ENCODE data around the gene TOR2A.
A peak's percentile ranks its signal among the peaks of the same experiment; 100 is the strongest.

Gene TOR2A

GRCh38 chr9:127706836-127707241, 28.3 kb downstream of the TOR2A start, which contains the start of gene CFAP157:
Gene CFAP157, plus strand, starts transcription at chr9:127706988. Its CDS starts 44 bp downstream, at chr9:127707032.
- peak within 1 kb of the TSS in 1 of 7 experiments; percentile 10 for H3K4me3 ChIP-seq (ENCODE audit: control insufficient read depth in 1 of 7, extremely low read depth in 1 of 7, insufficient read depth in 4 of 7, low read depth in 2 of 7, low read length in 6 of 7)
- H3K9me3 ChIP-seq (ENCODE audit: control extremely low read depth in 1 of 5, control insufficient read depth in 4 of 5, insufficient read depth in 2 of 5, low read depth in 1 of 5, low read length in 4 of 5), result peaks cover 0 to 5% (median 0%) of the 10 kb centered on the region in 5 experiments
- WGBS (ENCODE audit: insufficient coverage), result 89% methylated on average over 9 of the region's 11 CpGs
- peak in 2 of 3 donors; percentile 53 to 54 for DNase-seq
- peaks cover 0 to 2% (median 0%) of the 10 kb centered on the region in 5 experiments for H3K27me3 ChIP-seq (replicated peaks in 2 of 5; ENCODE audit: control insufficient read depth in 4 of 5, insufficient read depth in 5 of 5, low read length in 4 of 5)
- ChIA-PET POLR2A (interaction anchor here (0.5 kb wide), 1 partner anchor 123 kb away, joined by 3 read pairs; no protein-coding TSS in a partner anchor), CTCF (interaction anchor here (1.0 kb wide), 1 partner anchor 202 kb away, joined by 3 read pairs; no protein-coding TSS in a partner anchor)
- H3K36me3 ChIP-seq (ENCODE audit: control insufficient read depth in 4 of 4, insufficient read depth in 4 of 4, low read length in 3 of 4), result no peaks in the 10 kb centered on the region
- H3K27ac ChIP-seq (ENCODE audit: insufficient read depth in 1 of 2, low read depth in 1 of 2, low read length in 2 of 2, poor library complexity in 1 of 2, severe bottlenecking in 2 of 2), result no peak within 1 kb of the TSS
- H3K4me1 ChIP-seq (ENCODE audit: control extremely low read depth in 1 of 4, control insufficient read depth in 4 of 4, insufficient read depth in 4 of 4, low read length in 3 of 4), result peaks cover 0 to 21% (median 18%) of the 10 kb centered on the region in 4 experiments

GRCh38 chr9:127705577-127706379, 29.3 kb downstream of the TOR2A start:
- WGBS (ENCODE audit: insufficient coverage), result 99% methylated on average over 7 of the region's 12 CpGs
- no peak overlapping the region for H3K27ac ChIP-seq (ENCODE audit: insufficient read depth in 1 of 2, low read depth in 1 of 2, low read length in 2 of 2, poor library complexity in 1 of 2, severe bottlenecking in 2 of 2)
- peaks cover 0 to 5% (median 0%) of the 10 kb centered on the region in 5 experiments for H3K9me3 ChIP-seq (ENCODE audit: control extremely low read depth in 1 of 5, control insufficient read depth in 4 of 5, insufficient read depth in 2 of 5, low read depth in 1 of 5, low read length in 4 of 5)
- no peaks in the 10 kb centered on the region for H3K36me3 ChIP-seq (ENCODE audit: control insufficient read depth in 4 of 4, insufficient read depth in 4 of 4, low read length in 3 of 4)
- no peak overlapping the region for H3K4me3 ChIP-seq (ENCODE audit: control insufficient read depth in 1 of 7, extremely low read depth in 1 of 7, insufficient read depth in 4 of 7, low read depth in 2 of 7, low read length in 6 of 7)
- DNase-seq, result no peak
- ChIA-PET CTCF (interaction anchor here (0.7 to 1.6 kb wide), 3 partner anchors 8 to 201 kb away, joined by 3 to 5 read pairs (median 3); no protein-coding TSS in a partner anchor), POLR2A (no interaction called here)
- H3K4me1 ChIP-seq (ENCODE audit: control extremely low read depth in 1 of 4, control insufficient read depth in 4 of 4, insufficient read depth in 4 of 4, low read length in 3 of 4), result peaks cover 0 to 11% (median 8%) of the 10 kb centered on the region in 4 experiments
- H3K27me3 ChIP-seq (replicated peaks in 2 of 5; ENCODE audit: control insufficient read depth in 4 of 5, insufficient read depth in 5 of 5, low read length in 4 of 5), result peaks cover 0 to 2% (median 0%) of the 10 kb centered on the region in 5 experiments

- peaks cover 0 to 17% (median 12%) of the 10 kb centered on the region in 4 experiments for H3K4me1 ChIP-seq (ENCODE audit: control extremely low read depth in 1 of 4, control insufficient read depth in 4 of 4, insufficient read depth in 4 of 4, low read length in 3 of 4)
- no peak overlapping the region for H3K27ac ChIP-seq (ENCODE audit: insufficient read depth in 1 of 2, low read depth in 1 of 2, low read length in 2 of 2, poor library complexity in 1 of 2, severe bottlenecking in 2 of 2)
- WGBS (ENCODE audit: insufficient coverage), result 88% methylated on average over 7 of the region's 9 CpGs
- H3K4me3 ChIP-seq (ENCODE audit: control insufficient read depth in 1 of 7, extremely low read depth in 1 of 7, insufficient read depth in 4 of 7, low read depth in 2 of 7, low read length in 6 of 7), result no peak overlapping the region
- H3K36me3 ChIP-seq (ENCODE audit: control insufficient read depth in 4 of 4, insufficient read depth in 4 of 4, low read length in 3 of 4), result no peaks in the 10 kb centered on the region
- no peaks in the 10 kb centered on the region for H3K27me3 ChIP-seq (replicated peaks in 2 of 5; ENCODE audit: control insufficient read depth in 4 of 5, insufficient read depth in 5 of 5, low read length in 4 of 5)
- H3K9me3 ChIP-seq (ENCODE audit: control extremely low read depth in 1 of 5, control insufficient read depth in 4 of 5, insufficient read depth in 2 of 5, low read depth in 1 of 5, low read length in 4 of 5), result no peaks in the 10 kb centered on the region
- no peak for DNase-seq
- ChIA-PET CTCF (interaction anchor here (1.2 to 2.0 kb wide), 3 partner anchors 12 to 113 kb away, joined by 3 to 4 read pairs (median 3); partner anchors contain the start of genes PTRH1, TOR2A and TTC16), POLR2A (no interaction called here)
Observed at GRCh38 chr9:127703289-127703946, 31.7 kb downstream of the TOR2A start.

- H3K27ac ChIP-seq (ENCODE audit: insufficient read depth in 1 of 2, low read depth in 1 of 2, low read length in 2 of 2, poor library complexity in 1 of 2, severe bottlenecking in 2 of 2), result no peak overlapping the region
- H3K27me3 ChIP-seq (replicated peaks in 2 of 5; ENCODE audit: control insufficient read depth in 4 of 5, insufficient read depth in 5 of 5, low read length in 4 of 5), result no peaks in the 10 kb centered on the region
- WGBS (ENCODE audit: insufficient coverage), result 100% methylated on average over 4 of the region's 5 CpGs
- peaks cover 0 to 6% (median 5%) of the 10 kb centered on the region in 4 experiments for H3K4me1 ChIP-seq (ENCODE audit: control extremely low read depth in 1 of 4, control insufficient read depth in 4 of 4, insufficient read depth in 4 of 4, low read length in 3 of 4)
- no peaks in the 10 kb centered on the region for H3K36me3 ChIP-seq (ENCODE audit: control insufficient read depth in 4 of 4, insufficient read depth in 4 of 4, low read length in 3 of 4)
- POLR2A ChIA-PET, result no interaction called here
- no peak for DNase-seq
- H3K9me3 ChIP-seq (ENCODE audit: control extremely low read depth in 1 of 5, control insufficient read depth in 4 of 5, insufficient read depth in 2 of 5, low read depth in 1 of 5, low read length in 4 of 5), result no peaks in the 10 kb centered on the region
- CTCF ChIA-PET, result interaction anchor here (1.4 kb wide), 1 partner anchor 10 kb away, joined by 3 read pairs; no protein-coding TSS in a partner anchor
- no peak overlapping the region for H3K4me3 ChIP-seq (ENCODE audit: control insufficient read depth in 1 of 7, extremely low read depth in 1 of 7, insufficient read depth in 4 of 7, low read depth in 2 of 7, low read length in 6 of 7)
Observed at GRCh38 chr9:127700594-127701255, 34.4 kb downstream of the TOR2A start.

GRCh38 chr9:127700140-127700539, 35.0 kb downstream of the TOR2A start:
- POLR2A ChIA-PET, result interaction anchor here (0.6 kb wide), 1 partner anchor 9 kb away, joined by 3 read pairs; no protein-coding TSS in a partner anchor
- H3K27ac ChIP-seq (ENCODE audit: insufficient read depth in 1 of 2, low read depth in 1 of 2, low read length in 2 of 2, poor library complexity in 1 of 2, severe bottlenecking in 2 of 2), result peak overlapping the region in 1 of 2 experiments; percentile 50
- CTCF ChIA-PET, result no interaction called here

GRCh38 chr9:127698985-127699670, 36.0 kb downstream of the TOR2A start:
- H3K36me3 ChIP-seq (ENCODE audit: control insufficient read depth in 4 of 4, insufficient read depth in 4 of 4, low read length in 3 of 4), result no peaks in the 10 kb centered on the region
- ChIA-PET CTCF (no interaction called here), POLR2A (no interaction called here)
- H3K4me3 ChIP-seq (ENCODE audit: control insufficient read depth in 1 of 7, extremely low read depth in 1 of 7, insufficient read depth in 4 of 7, low read depth in 2 of 7, low read length in 6 of 7), result peak overlapping the region in 6 of 7 experiments; percentile 28 to 73 (median 50)
- peak; percentile 92 to 94 (median 94) for DNase-seq
- no peaks in the 10 kb centered on the region for H3K9me3 ChIP-seq (ENCODE audit: control extremely low read depth in 1 of 5, control insufficient read depth in 4 of 5, insufficient read depth in 2 of 5, low read depth in 1 of 5, low read length in 4 of 5)
- peaks cover 0 to 6% (median 5%) of the 10 kb centered on the region in 4 experiments for H3K4me1 ChIP-seq (ENCODE audit: control extremely low read depth in 1 of 4, control insufficient read depth in 4 of 4, insufficient read depth in 4 of 4, low read length in 3 of 4)
- WGBS (ENCODE audit: insufficient coverage), result 11% methylated on average over 35 of the region's 41 CpGs
- H3K27ac ChIP-seq (ENCODE audit: insufficient read depth in 1 of 2, low read depth in 1 of 2, low read length in 2 of 2, poor library complexity in 1 of 2, severe bottlenecking in 2 of 2), result peak overlapping the region in 1 of 2 experiments; percentile 50
- H3K27me3 ChIP-seq (replicated peaks in 2 of 5; ENCODE audit: control insufficient read depth in 4 of 5, insufficient read depth in 5 of 5, low read length in 4 of 5), result no peaks in the 10 kb centered on the region

More at GRCh38 chr9:127700140-127700539, 35.0 kb downstream of the TOR2A start:
- Histone ChIP-seq H3K4me1 (ENCODE audit: control extremely low read depth in 1 of 4, control insufficient read depth in 4 of 4, insufficient read depth in 4 of 4, low read length in 3 of 4) (peaks cover 0 to 6% (median 5%) of the 10 kb centered on the region in 4 experiments), H3K4me3 (ENCODE audit: control insufficient read depth in 1 of 7, extremely low read depth in 1 of 7, insufficient read depth in 4 of 7, low read depth in 2 of 7, low read length in 6 of 7) (no peak overlapping the region), H3K27me3 (replicated peaks in 2 of 5; ENCODE audit: control insufficient read depth in 4 of 5, insufficient read depth in 5 of 5, low read length in 4 of 5) (no peaks in the 10 kb centered on the region), H3K36me3 (ENCODE audit: control insufficient read depth in 4 of 4, insufficient read depth in 4 of 4, low read length in 3 of 4) (no peaks in the 10 kb centered on the region), H3K9me3 (ENCODE audit: control extremely low read depth in 1 of 5, control insufficient read depth in 4 of 5, insufficient read depth in 2 of 5, low read depth in 1 of 5, low read length in 4 of 5) (no peaks in the 10 kb centered on the region)
- WGBS (ENCODE audit: insufficient coverage), result 80% methylated on average over 2 of the region's 2 CpGs
- DNase-seq, result no peak

Data from common myeloid progenitor, CD34-positive (primary cell).